Endothelial cell of umbilical vein (primary cell): Measurements from ENCODE around the gene AUTS2. TPM values are rescaled to one million over a fixed set of nuclear protein-coding genes. Genes with fewer than 3 reads are reported as not detected.

ENCODE experiments used
- BruUV-seq: library from RNA; stranded (reverse); fragments of 400-500 nt; replicated peaks from 2 replicates; lab custom pipeline; 2021; lab: Mats Ljungman, UMichigan
- CTCF ChIA-PET: fragments of 300-600, 350-600 bp; sonication (Branson Sonifier 250); formaldehyde crosslinking; loops from one replicate; lab custom pipeline; 2021; ENCODE audit warnings: antibody characterized with exemption, inconsistent platforms; lab: Charles Lee
- POLR2A ChIA-PET: fragments of 300-600, 350-600 bp; sonication (Branson Sonifier 250); formaldehyde crosslinking; loops from one replicate; lab custom pipeline; 2021; ENCODE audit warnings: antibody characterized with exemption, inconsistent platforms; lab: Charles Lee
- DNase-seq: peaks from one replicate; pipeline ENCODE4 v3.0.0-alpha.2; 2011; ENCODE audit warnings: low read depth, low spot score
- FAIRE-seq: peaks from 2 replicates; lab custom pipeline; 2011; peaks lifted over from hg19 to GRCh38; lab: Jason Lieb, UNC
- H2AFZ ChIP-seq: 2 replicates; pipeline ENCODE4 v1.6.0; 2012; ENCODE audit warnings: low read depth, low read length, control low read depth, inconsistent platforms
- H3K27ac ChIP-seq: 2 replicates; pipeline ENCODE4 v1.5.1; 2011; ENCODE audit warnings: low read depth, mild to moderate bottlenecking, control low read depth, low read length, moderate library complexity; ENCODE audit not compliant: insufficient read depth
- H3K27me3 ChIP-seq, 2 experiments: 2 replicates each; pipeline versions ENCODE4 v1.6.0 to v1.6.1; 2011; ENCODE audit warnings: low read length in 2 of 2, mixed read lengths in 1 of 2; ENCODE audit not compliant: control insufficient read depth in 2 of 2, insufficient read depth in 2 of 2
- H3K36me3 ChIP-seq, 2 experiments: 2 replicates in 1 of 2; 3 replicates in 1 of 2; pipeline ENCODE4 v1.5.1; 2011; ENCODE audit warnings: low read length in 2 of 2, mild to moderate bottlenecking in 1 of 2, moderate library complexity in 1 of 2; ENCODE audit not compliant: control insufficient read depth in 2 of 2, insufficient read depth in 2 of 2; ENCODE audit errors: extremely low read depth in 1 of 2
- H3K4me1 ChIP-seq: 3 replicates; pipeline ENCODE4 v1.5.1; 2011; ENCODE audit warnings: mild to moderate bottlenecking, low read length; ENCODE audit not compliant: control insufficient read depth, insufficient read depth; ENCODE audit errors: extremely low read depth
- H3K4me2 ChIP-seq: 2 replicates; pipeline ENCODE4 v1.6.1; 2011; ENCODE audit warnings: low read length, control low read depth, mixed read lengths; ENCODE audit not compliant: insufficient read depth
- H3K4me3 ChIP-seq, 3 experiments: fragments of 200-600 bp in 1 of 3; sonication (generic), shearing (Covaris generic) in 1 of 3; replicated peaks in 1 of 3; 2 replicates each; pipeline ENCODE4 v1.5.1; 2011 to 2016; ENCODE audit warnings: control low read depth in 3 of 3, low read length in 3 of 3, mild to moderate bottlenecking in 2 of 3, inconsistent platforms in 1 of 3, low read depth in 1 of 3, moderate library complexity in 1 of 3; ENCODE audit not compliant: insufficient read depth in 1 of 3
- H3K79me2 ChIP-seq: 2 replicates; pipeline ENCODE4 v1.6.0; 2012; ENCODE audit warnings: low read length, inconsistent platforms; ENCODE audit not compliant: control insufficient read depth, insufficient read depth
- H3K9ac ChIP-seq: replicated peaks from 2 replicates; pipeline ENCODE3; 2011; ENCODE audit warnings: low read length, control low read depth; ENCODE audit not compliant: insufficient read depth; ENCODE audit errors: extremely low read depth
- H3K9me1 ChIP-seq: replicated peaks from 3 replicates; pipeline ENCODE4 v1.6.0; 2011; ENCODE audit warnings: mild to moderate bottlenecking, low read length; ENCODE audit not compliant: control insufficient read depth, insufficient read depth; ENCODE audit errors: extremely low read depth
- H3K9me3 ChIP-seq: replicated peaks from 2 replicates; pipeline ENCODE4 v1.5.1; 2012; ENCODE audit warnings: low read length, inconsistent platforms; ENCODE audit not compliant: control insufficient read depth, insufficient read depth
- H4K20me1 ChIP-seq: replicated peaks from 2 replicates; pipeline ENCODE3; 2011; ENCODE audit warnings: mild to moderate bottlenecking, low read length; ENCODE audit not compliant: control insufficient read depth, insufficient read depth; ENCODE audit errors: extremely low read depth
- CTCF ChIP-seq, 2 donors: IDR thresholded peaks; 1 replicate in 1 of 2; 2 replicates in 1 of 2; pipeline ENCODE4 v1.5.1; 2011; ENCODE audit warnings: low read length in 2 of 2, mild to moderate bottlenecking in 2 of 2, moderate library complexity in 2 of 2, control low read depth in 1 of 2, inconsistent platforms in 1 of 2, low read depth in 1 of 2; ENCODE audit not compliant: insufficient read depth in 1 of 2; ENCODE audit errors: extremely low read depth in 1 of 2
- GATA2 ChIP-seq: IDR thresholded peaks from 2 replicates; pipeline ENCODE4 v1.7.0; 2011; ENCODE audit warnings: low read depth, mild to moderate bottlenecking, moderate library complexity, mixed read lengths, low read length; ENCODE audit not compliant: insufficient read length, insufficient read depth
- JUN ChIP-seq: IDR thresholded peaks from 2 replicates; pipeline ENCODE4 v1.6.1; 2011; ENCODE audit warnings: borderline replicate concordance, low read depth; ENCODE audit not compliant: insufficient read length, insufficient read depth
- POLR2A ChIP-seq: IDR thresholded peaks from 2 replicates; pipeline ENCODE4 v1.6.1; 2012; ENCODE audit warnings: low read depth, mild to moderate bottlenecking, control low read depth, low read length
- dilution Hi-C: fragments of 300-500 bp; cut with MboI; formaldehyde crosslinking; loops from one replicate; pipeline ENCODE4 v1.15.0; 2019; ENCODE audit warnings: low sequenced_read_pairs; ENCODE audit not compliant: extremely low pct_ligation_motif_present
- intact Hi-C: fragments of 100-400 bp; cut with micrococcal nuclease; formaldehyde crosslinking; loops from one replicate; pipeline ENCODE4 v1.10.0; 2022
- polyA plus RNA-seq, 4 experiments: library from polyadenylated mRNA; depleted of rRNA in 3 of 4; stranded (reverse) in 3 of 4; unstranded in 1 of 4; fragments of >200 nt; gene quantifications; 2 replicates each; pipeline versions ENCODE4 v1.2.1 to v1.2.3, GENCODE V29; 2011 to 2012; ENCODE audit warnings: missing spikeins in 1 of 4
- total RNA-seq: library from RNA; stranded (reverse); gene quantifications from 2 replicates; pipeline ENCODE4 v1.2.3, GENCODE V29; 2021

The AUTS2 gene
- total and polyA plus RNA-seq, 2 donors (not counting 3 experiments of a cell fraction or from before 2014, with no cell fraction given), result 0.59 to 8.0 TPM

- CTCF ChIA-PET, result no interaction called here
Observed at GRCh38 chr7:70356787-70357328, 758.6 kb downstream of the AUTS2 start.

More at GRCh38 chr7:70356787-70357328, 758.6 kb downstream of the AUTS2 start:
- DNase-seq, result no peak
- Histone ChIP-seq H3K4me2 (no peak overlapping the region), H4K20me1 (no peaks in the 10 kb centered on the region), H3K27me3 (no peaks in the 10 kb centered on the region), H3K9me1 (no peaks in the 10 kb centered on the region), H3K36me3 (no peaks in the 10 kb centered on the region), H3K27ac (no peak overlapping the region), H3K79me2 (no peaks in the 10 kb centered on the region), H3K4me3 (no peak overlapping the region), H3K9ac (no peak overlapping the region), H3K9me3 (no peaks in the 10 kb centered on the region), H2AFZ (no peak overlapping the region), H3K4me1 (no peaks in the 10 kb centered on the region)
- dilution Hi-C loops, result no loop called here
- POLR2A ChIA-PET, result no interaction called here
- TF ChIP-seq POLR2A (no peak), GATA2 (no peak), JUN (no peak), CTCF (IDR thresholded peaks at IDR 0.05; ENCODE audit: extremely low read depth in 1 of 2, insufficient read depth in 1 of 2, low read depth in 1 of 2, low read length in 2 of 2) (no peak)
- no peak for FAIRE-seq
- BruUV-seq, result no TSS peak
- intact Hi-C loops, result no loop called here
